Right lobe of liver (tissue), 4 donors: Measurements from ENCODE around the gene OSBPL3.

ENCODE experiments used
- CTCF ChIP-seq, 4 donors: fragments of 200-600 bp in 3 of 4; fragments of 450-650 bp in 1 of 4; IDR thresholded peaks; one replicate each; pipeline versions ENCODE4 v1.5.1 to v1.8.0; 2016 to 2022; ENCODE audit warnings: antibody characterized with exemption in 4 of 4, mild to moderate bottlenecking in 2 of 4
- POLR2A ChIP-seq: fragments of 450-650 bp; IDR thresholded peaks from one replicate; pipeline ENCODE4 v1.6.1; 2017; ENCODE audit warnings: antibody characterized with exemption, mild to moderate bottlenecking
- donor health status: DM: no; HTN: no; CAD: no.
- donor health status: DM: no; HTN: no; CAD: no.
- donor health status: DM: no; HTN: yes; CAD: no.

- TF ChIP-seq CTCF (IDR thresholded peaks at IDR 0.05) = no peak
- no peak for TF ChIP-seq POLR2A
Observed at GRCh38 chr7:24899905-24900304, 80.1 kb downstream of the OSBPL3 start.
